HTR-8/SVneo (cell line): Measurements from ENCODE around the gene HACE1.
"Not testable (repeated sequence)": the region's sequence is repeated elsewhere in the genome, so short reads cannot be mapped to it uniquely, and the experiment has no call there.

Experiments
- DNase-seq: peaks from one replicate; pipeline ENCODE4 v3.0.0; 2011; ENCODE audit warnings: low spot score, mixed read lengths; ENCODE audit not compliant: insufficient read length
- FAIRE-seq: peaks from 2 replicates; lab custom pipeline; 2011; peaks lifted over from hg19 to GRCh38; lab: Jason Lieb, UNC

HACE1 gene

GRCh38 chr6:104754788-104755409 lies 104.8 kb downstream of the HACE1 start:
- DNase-seq (no peak), FAIRE-seq (no peak)

- DNase-seq (no peak), FAIRE-seq (no peak)
Measured at GRCh38 chr6:104753251-104753650, 106.5 kb downstream of the HACE1 start.

- FAIRE-seq (no peak), DNase-seq (no peak)
Measured at GRCh38 chr6:104750449-104750848, 109.3 kb downstream of the HACE1 start.

- not testable (repeated sequence) for FAIRE-seq, DNase-seq
Measured at GRCh38 chr6:104739124-104739523, 120.6 kb downstream of the HACE1 start.

GRCh38 chr6:104737567-104737966 lies 122.2 kb downstream of the HACE1 start:
- FAIRE-seq = not testable (repeated sequence)

GRCh38 chr6:104736545-104736944 lies 123.2 kb downstream of the HACE1 start:
- FAIRE-seq = no peak
- no peak for DNase-seq

More at GRCh38 chr6:104737567-104737966, 122.2 kb downstream of the HACE1 start:
- DNase-seq = not testable (repeated sequence)

- DNase-seq (no peak), FAIRE-seq (no peak)
Measured at GRCh38 chr6:104730450-104730849, 129.3 kb downstream of the HACE1 start.

GRCh38 chr6:104729433-104729832 lies 130.3 kb downstream of the HACE1 start:
- FAIRE-seq (no peak), DNase-seq (no peak)

- FAIRE-seq (no peak), DNase-seq (no peak)
Measured at GRCh38 chr6:104728448-104728847, 131.3 kb downstream of the HACE1 start.

- DNase-seq = no peak
- FAIRE-seq = no peak
Measured at GRCh38 chr6:104718672-104719071, 141.0 kb downstream of the HACE1 start.

GRCh38 chr6:104716858-104717257 lies 142.9 kb downstream of the HACE1 start:
- DNase-seq (no peak), FAIRE-seq (no peak)

- no peak for FAIRE-seq
Measured at GRCh38 chr6:104714796-104715195, 144.9 kb downstream of the HACE1 start.

GRCh38 chr6:104713982-104714381 lies 145.7 kb downstream of the HACE1 start:
- DNase-seq = no peak
- FAIRE-seq = no peak

More at GRCh38 chr6:104714796-104715195, 144.9 kb downstream of the HACE1 start:
- DNase-seq = no peak

- FAIRE-seq = peak; percentile 58
- DNase-seq = peak; percentile 22
Measured at GRCh38 chr6:104711371-104711770, 148.3 kb downstream of the HACE1 start.

GRCh38 chr6:104710543-104711335 lies 149.0 kb downstream of the HACE1 start:
- FAIRE-seq (no peak), DNase-seq (no peak)

- DNase-seq = no peak
- no peak for FAIRE-seq
Measured at GRCh38 chr6:104705916-104706442, 153.7 kb downstream of the HACE1 start.

GRCh38 chr6:104705095-104705707 lies 154.5 kb downstream of the HACE1 start:
- peak; percentile 32 for DNase-seq
- FAIRE-seq = no peak

GRCh38 chr6:104704191-104704590 lies 155.5 kb downstream of the HACE1 start:
- FAIRE-seq (no peak), DNase-seq (no peak)

GRCh38 chr6:104702126-104702841 lies 157.4 kb downstream of the HACE1 start:
- FAIRE-seq (no peak), DNase-seq (no peak)
